GM18520 (cell line): ENCODE data around the gene BCAS1.

Experiments
- ATAC-seq: cut with Tn5 transposase; IDR thresholded peaks from one replicate; pipeline ENCODE4 v1.9.1; 2021; ENCODE audit not compliant: unreplicated experiment

The BCAS1 gene

DNA sequence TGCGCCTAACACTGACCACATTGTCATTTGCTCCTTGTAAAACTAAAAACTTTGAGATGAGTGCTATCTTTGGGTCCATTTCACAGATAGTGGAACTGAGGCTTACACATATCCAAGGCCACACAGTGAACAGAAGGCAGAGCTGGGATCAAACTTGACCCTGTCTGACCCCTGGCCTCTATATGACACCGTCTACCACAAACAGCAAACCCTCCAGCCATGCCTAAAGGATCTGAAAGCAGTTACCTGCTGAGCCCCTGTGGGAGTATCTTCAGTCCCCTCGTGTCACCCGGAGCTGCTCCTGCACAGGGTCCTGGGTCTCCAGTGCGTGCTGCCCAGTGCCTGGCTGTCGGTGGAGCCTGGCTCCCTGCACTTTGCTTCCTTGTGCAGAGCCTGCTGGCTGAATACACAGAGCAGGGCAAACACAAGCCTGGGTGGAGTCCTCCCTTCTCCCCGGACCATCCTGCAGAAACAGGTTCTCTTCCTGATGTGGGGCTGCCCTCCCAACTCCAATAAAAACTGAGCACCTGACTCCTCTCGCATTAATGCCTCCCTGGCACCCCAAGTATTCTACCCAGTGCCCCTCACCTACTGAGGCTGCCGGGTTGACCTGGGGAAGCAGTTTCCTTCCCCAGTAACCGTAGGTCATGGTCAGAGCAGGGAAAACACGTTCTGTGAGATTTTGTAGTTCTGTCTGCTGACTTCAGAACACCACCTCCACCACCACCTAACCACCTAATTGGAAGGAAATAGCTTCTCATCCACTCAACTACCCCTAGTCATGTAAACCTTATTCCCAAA, at the start of gene BCAS1:
TSS of gene BCAS1 (minus strand) at position 408 of the 801 bp plus-strand sequence. CDS start 11,876 bp downstream, outside the sequence.
- no peak for ATAC-seq

DNA sequence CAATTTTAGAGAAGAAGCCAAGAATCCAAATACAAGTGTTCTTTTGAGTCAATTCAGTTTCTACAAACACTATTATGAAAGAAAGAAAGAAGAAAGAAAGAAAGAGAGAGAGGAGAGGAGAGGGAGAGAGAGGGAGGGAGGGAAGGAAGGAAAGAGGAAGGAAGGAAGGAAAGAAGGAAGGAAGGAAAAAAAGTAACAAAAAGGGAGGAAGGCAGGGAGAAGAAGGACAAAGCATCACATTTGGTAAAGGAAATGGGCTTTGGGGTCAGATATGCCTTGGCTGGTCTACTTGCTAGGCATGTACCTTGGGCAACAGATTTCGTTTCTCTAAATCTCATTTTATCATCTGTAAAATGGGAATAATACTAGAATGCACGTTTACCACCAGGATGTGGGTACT, 49.4 kb upstream of the BCAS1 start:
- ATAC-seq, result no peak

- no peak for ATAC-seq
Observed at GRCh38 chr20:54118220-54119001, 48.0 kb upstream of the BCAS1 start.

DNA sequence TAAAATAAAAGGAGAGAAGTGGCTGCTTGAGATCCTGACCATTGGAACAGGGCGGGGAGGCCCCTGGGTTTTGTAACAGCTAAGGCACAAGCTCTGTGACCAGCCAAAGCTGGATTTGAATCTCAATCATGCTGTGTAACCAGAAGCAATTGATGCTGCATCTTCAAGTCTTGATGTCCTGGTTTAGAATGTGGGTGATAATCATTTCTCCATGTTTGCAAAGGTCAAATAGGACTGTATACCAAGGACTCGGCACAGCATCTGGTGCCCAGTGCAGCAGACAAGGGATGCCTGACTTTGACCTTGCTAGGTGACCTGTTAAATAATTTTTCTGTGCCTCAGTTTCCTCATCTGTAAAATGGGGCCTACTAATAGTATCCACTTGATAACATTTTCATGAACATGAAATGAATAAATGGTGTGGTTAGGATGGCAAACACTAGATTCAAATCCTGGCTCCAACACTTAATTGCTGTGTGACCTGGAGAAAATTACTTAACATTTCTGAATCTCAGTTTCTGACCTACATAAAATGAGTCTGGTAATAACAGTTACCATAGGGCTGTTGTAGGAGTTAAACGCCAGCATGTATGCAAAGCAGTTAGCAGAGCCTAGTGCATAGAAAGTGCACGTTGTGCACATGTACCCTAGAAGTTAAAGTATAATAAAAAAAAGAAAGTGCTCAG, 46.3 kb upstream of the BCAS1 start:
- no peak for ATAC-seq

DNA sequence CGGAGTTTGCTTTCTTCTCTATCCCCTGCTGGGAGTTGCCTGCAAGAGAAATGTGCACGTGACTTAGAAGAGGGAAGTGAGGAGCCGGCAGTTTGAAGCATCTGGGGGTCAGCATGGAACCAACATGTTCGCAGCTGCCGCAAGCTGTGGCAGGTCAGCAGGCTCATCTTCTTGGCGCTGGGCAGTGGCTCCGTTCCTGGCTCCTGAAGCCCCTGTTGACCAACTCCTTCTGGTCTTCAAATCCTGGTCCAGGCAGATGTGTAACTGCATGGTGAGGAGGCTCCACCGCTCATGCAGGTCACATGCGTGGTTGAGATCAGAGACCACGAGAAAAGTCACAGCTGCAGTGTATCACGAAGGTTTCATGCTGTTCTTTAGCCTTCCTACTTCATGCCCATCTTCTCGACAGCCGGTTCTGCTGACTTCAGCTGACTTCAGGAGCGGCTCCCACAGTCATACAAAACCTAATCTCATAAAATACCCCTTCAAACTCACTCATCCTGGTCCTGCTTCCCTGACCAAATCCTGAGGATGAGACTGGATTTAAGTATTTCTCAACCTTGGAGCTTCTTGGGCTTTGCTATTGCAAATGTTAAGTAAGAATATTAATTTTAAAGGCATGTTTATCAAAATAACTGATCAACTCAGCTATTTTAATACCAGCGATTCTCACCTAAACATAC, 44.9 kb upstream of the BCAS1 start:
- no peak for ATAC-seq

DNA sequence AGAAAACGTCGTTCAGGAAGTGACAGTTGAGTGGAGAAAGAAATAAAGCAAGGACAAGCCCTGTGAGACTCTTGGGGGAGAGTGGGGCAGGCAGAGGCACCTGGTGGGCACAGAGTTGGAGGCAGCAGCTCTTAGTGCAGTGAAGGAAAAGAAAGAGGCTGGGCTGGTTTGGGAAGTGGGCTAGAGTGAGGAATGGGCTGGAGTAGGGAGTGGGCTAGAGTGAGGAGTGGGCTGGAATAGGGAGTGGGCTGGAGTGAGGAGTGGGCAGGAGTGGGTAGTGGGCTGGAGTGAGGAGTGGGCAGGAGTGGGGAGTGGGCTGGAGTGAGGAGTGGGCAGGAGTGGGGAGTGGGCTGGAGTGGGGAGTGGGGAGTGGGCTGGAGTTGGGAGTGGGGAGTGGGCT, 43.7 kb upstream of the BCAS1 start:
- no peak for ATAC-seq

DNA sequence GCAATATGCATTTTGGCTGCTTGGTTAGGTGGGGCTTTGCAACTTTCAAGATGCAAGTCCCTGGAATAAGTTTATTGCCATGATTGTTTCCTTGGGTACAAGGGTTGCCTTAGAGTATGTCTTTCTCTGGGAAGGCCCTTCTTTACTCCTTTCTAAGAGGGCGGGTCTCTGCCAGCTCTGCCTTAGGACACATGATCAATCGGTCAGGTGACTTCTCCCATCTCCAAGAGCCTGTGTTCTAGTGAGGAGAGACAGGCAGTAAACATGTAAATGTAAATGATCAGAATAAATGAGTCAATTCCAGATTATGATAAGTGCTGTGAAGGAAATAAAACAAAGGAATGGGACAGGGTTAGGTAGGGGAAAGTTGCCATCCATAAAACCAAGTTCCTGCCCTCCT, 43.2 kb upstream of the BCAS1 start:
- ATAC-seq, result no peak

- ATAC-seq, result no peak
Observed at GRCh38 chr20:54112221-54112884, 42.0 kb upstream of the BCAS1 start.

GRCh38 chr20:54111460-54111859, 41.1 kb upstream of the BCAS1 start:
- no peak for ATAC-seq

GRCh38 chr20:54110457-54110856, 40.1 kb upstream of the BCAS1 start:
- no peak for ATAC-seq

DNA sequence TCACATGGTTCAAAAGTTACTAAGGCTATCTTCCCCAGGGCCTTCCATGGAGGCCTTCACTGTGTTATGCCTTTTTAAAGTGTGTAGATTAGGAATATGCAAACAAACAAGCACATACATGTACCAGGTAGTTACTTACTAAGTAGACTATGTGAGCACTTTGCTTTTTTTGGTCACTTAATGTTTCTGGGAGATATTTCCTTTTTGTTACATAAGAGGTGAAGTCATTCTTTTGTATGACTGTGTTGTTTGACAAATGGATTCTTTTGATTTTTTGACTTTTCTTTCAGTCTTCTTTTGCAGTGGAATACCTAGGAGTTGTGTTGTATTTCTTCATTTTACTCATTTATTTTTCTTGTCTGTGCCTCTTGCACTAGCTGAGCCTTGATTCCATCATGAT, 39.6 kb upstream of the BCAS1 start:
- no peak for ATAC-seq

GRCh38 chr20:54108817-54109216, 38.4 kb upstream of the BCAS1 start:
- ATAC-seq, result no peak

GRCh38 chr20:54108326-54108642, 37.9 kb upstream of the BCAS1 start:
- no peak for ATAC-seq

- no peak for ATAC-seq
Observed at GRCh38 chr20:54107600-54108325, 37.4 kb upstream of the BCAS1 start.

DNA sequence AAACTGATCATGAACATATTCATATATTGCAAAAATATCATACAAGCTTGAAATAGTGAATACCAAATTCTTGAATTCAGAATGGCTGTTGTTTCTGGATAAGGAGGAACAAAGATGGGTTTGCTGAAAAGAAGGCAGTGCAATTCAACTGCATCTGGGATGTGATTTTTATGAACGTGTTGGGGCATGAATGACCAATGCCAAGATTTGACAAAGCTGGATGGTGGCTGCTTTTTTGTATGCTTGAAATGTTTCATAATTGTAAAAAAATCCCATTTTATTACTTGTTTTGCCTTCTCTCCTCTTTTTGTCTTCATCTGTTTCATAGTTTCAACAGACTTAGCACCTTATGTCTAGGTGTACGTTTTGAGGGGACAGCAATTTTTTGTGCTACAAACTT, 36.8 kb upstream of the BCAS1 start:
- ATAC-seq, result no peak

GRCh38 chr20:54106162-54106561, 35.8 kb upstream of the BCAS1 start:
- ATAC-seq, result no peak

DNA sequence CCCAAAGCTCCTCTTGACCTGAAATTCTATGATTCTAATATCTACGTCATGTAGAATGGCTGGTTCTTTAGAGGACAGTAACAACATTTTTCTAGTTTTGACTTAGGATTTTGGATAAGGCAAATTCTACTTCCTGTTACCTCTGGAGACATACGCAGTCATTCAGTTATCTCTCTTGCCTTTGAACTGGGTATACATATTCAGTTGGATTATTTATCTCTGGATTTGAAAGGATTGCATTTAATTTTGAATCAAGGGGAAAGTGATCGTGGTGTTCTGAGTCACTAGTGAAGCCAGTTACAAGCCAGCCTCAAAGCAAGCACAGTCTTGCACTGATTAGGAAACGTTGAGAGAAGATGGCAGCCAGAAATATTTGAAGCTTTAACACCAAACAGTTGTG, 35.3 kb upstream of the BCAS1 start:
- ATAC-seq, result no peak

- ATAC-seq, result no peak
Observed at GRCh38 chr20:54104781-54105180, 34.4 kb upstream of the BCAS1 start.

GRCh38 chr20:54103762-54104600, 33.6 kb upstream of the BCAS1 start:
- ATAC-seq, result no peak
